ENCODE measurements around the gene MROH8.

MROH8 gene

DNA sequence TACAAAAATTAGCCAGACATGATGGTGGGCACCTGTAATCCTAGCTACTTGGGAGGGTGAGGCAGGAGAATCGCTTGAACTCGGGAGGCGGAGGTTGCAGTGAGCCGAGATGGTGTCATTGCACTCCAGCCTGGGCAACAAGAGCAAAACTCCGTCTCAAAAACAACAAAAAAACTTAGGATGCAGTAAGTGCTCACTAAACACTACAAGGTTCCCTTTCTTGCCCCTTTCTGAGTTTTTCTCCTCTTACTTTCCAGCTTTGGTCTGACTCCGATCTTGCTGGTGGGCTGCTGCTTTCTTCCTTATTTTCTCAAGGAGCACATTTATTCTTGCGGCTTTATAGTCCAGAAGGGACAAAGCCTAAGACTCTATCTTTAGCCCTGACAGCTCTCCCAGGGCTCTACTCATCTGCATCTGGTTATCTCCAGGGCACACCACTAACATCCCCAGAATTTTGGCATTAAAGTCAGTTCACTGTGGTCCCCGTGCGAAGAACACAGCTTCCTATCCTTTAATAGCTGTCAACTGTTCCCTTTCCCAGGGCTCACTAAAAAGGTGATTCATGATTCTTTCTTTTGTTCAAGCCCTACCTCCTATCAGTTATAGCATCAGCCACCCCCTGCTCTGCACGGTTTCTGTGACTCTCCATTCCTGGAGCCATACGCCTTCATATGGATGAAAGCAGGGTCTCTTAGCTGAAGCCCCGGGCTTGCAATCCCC is 17.4 kb downstream of the MROH8 start:
- in situ Hi-C loops (cut with MboI; ENCODE audit: low pct_unique_long_range_greater_than_20kb, low sequenced_read_pairs, unreplicated experiment), result no loop called here
- TF ChIP-seq, protein P1, sequence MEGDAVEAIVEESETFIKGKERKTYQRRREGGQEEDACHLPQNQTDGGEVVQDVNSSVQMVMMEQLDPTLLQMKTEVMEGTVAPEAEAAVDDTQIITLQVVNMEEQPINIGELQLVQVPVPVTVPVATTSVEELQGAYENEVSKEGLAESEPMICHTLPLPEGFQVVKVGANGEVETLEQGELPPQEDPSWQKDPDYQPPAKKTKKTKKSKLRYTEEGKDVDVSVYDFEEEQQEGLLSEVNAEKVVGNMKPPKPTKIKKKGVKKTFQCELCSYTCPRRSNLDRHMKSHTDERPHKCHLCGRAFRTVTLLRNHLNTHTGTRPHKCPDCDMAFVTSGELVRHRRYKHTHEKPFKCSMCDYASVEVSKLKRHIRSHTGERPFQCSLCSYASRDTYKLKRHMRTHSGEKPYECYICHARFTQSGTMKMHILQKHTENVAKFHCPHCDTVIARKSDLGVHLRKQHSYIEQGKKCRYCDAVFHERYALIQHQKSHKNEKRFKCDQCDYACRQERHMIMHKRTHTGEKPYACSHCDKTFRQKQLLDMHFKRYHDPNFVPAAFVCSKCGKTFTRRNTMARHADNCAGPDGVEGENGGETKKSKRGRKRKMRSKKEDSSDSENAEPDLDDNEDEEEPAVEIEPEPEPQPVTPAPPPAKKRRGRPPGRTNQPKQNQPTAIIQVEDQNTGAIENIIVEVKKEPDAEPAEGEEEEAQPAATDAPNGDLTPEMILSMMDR (IDR thresholded peaks at IDR 0.05; ENCODE audit: extremely low read depth, insufficient read depth, missing control alignments), result no peak
- DNase-seq (ENCODE audit: low spot score), result no peak

DNA sequence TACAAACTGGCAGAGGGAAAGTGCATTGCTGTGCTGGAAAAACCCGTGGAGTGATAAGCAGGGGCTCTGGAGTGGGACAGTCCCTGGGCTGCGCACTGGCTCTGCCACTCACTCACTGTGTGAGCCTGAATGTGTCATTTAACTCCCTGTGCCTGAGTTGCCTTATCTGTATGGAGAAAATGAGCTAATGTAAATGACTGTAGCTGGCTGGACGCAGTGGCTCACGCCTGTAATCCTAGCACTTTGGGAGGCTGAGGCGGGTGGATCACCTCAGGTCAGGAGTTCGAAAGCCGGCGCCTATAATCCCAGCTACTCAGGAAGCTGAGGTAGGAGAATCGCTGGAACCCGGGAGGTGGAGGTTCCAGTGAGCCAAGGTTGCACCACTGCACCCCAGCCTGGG is 18.7 kb downstream of the MROH8 start:
- TF ChIP-seq, protein P1 (IDR thresholded peaks at IDR 0.05; ENCODE audit: extremely low read depth, insufficient read depth, missing control alignments), result no peak
- DNase-seq (ENCODE audit: low spot score), result no peak
- in situ Hi-C loops (cut with MboI; ENCODE audit: low pct_unique_long_range_greater_than_20kb, low sequenced_read_pairs, unreplicated experiment), result no loop called here

DNA sequence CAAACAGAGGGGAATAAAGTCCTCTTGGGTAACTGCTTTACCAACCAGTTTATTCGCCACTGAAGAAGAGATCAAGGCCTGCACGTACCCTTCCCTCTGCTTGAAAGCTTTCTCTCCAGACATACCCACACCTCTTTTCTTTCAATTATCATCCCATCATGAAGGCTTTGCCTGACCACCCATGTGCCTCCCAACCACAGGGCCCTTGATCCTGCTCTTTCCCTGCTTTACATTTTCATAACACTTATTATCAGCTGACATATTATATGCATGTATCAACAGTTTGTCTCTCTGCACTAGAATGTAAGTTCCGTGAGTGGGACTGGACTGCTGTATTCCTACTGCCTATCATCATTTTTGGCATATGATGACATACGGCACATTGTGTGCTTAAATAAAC is 21.1 kb downstream of the MROH8 start:
- in situ Hi-C loops (cut with MboI; ENCODE audit: low pct_unique_long_range_greater_than_20kb, low sequenced_read_pairs, unreplicated experiment), result no loop called here
- no peak for DNase-seq (ENCODE audit: low spot score)
- TF ChIP-seq, protein P1 (IDR thresholded peaks at IDR 0.05; ENCODE audit: extremely low read depth, insufficient read depth, missing control alignments), result no peak

DNA sequence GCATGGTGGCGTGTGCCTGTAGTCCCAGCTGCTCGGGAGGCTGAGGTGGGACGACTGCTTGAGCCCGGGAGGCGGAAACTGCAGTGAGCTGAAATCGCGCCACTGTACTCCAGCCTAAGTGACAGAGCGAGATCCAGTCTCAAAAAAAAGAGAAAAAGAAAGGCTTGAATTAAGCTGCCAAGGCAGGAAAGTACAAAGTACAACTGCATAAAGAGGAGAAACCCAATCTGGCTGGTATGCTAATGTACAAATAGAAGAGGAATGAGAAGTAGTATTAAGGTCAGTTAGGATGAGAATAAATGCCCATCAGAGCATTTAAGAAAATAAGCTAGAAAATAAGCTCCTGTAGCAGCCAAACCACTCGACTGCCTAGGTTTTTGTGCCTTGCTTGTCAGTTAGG is 23.4 kb downstream of the MROH8 start:
- TF ChIP-seq, protein P1 (IDR thresholded peaks at IDR 0.05; ENCODE audit: extremely low read depth, insufficient read depth, missing control alignments), result no peak
- in situ Hi-C loops (cut with MboI; ENCODE audit: low pct_unique_long_range_greater_than_20kb, low sequenced_read_pairs, unreplicated experiment), result no loop called here
- no peak for DNase-seq (ENCODE audit: low spot score)

DNA sequence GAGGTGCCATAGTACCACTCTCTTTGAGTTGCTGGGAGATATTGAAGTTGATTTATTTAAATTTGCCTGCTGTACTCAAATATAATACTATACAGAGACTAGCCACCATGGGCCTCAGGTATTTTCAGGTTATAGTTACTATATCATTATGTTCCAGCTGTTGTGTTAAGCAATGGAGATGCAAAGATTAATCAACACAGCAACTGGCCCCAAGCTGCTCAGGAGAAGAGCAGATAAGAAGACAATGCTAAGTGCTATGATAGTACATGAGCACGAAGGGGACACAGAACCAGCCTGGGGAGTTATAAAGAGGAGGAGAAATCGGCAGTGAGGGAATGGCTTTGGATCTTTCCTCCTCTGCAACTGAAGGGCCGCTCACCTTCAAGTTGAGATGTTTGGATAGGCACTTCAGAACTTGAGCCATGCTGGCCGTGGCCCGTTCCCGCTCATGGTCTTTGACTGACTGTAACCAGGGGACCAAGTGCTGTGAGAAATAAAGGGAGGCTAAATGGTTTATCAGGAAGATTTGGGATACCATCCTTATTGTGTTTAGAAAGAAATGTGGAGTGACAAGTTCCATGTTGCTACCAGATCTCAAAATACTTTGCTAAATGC is 24.6 kb downstream of the MROH8 start:
- no peak for DNase-seq (ENCODE audit: low spot score)
- TF ChIP-seq, protein P1 (IDR thresholded peaks at IDR 0.05; ENCODE audit: extremely low read depth, insufficient read depth, missing control alignments), result no peak
- in situ Hi-C loops (cut with MboI; ENCODE audit: low pct_unique_long_range_greater_than_20kb, low sequenced_read_pairs, unreplicated experiment), result no loop called here

DNA sequence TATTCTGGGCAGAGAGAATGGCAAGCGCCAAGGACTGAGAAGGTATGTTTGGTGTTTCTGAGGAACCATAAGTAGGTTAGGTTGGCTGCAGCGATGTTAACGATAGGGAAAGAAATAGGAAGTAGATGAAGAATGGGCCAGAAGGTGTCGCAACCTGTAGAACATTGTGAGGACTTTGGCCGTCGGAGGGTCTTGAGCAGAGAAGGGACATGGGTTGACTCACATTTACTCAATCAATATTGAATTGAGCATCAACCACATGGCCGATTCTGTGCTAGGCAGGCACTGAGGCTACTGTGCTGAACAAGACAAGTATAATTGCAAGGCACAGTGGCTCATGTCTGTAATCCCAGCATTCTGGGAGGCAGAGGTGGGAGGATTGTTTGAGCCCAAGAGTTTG is 27.1 kb downstream of the MROH8 start:
- DNase-seq (ENCODE audit: low spot score), result no peak
- TF ChIP-seq, protein P1 (IDR thresholded peaks at IDR 0.05; ENCODE audit: extremely low read depth, insufficient read depth, missing control alignments), result no peak
- in situ Hi-C loops (cut with MboI; ENCODE audit: low pct_unique_long_range_greater_than_20kb, low sequenced_read_pairs, unreplicated experiment), result no loop called here
